Calu3 (cell line): ENCODE data around the gene XRN2. TPM values are rescaled to one million over a fixed set of nuclear protein-coding genes. Genes with fewer than 3 reads are reported as not detected.

Experiments used
- BruUV-seq: library from RNA; stranded (reverse); fragments of 400-500 nt; replicated peaks from 2 replicates; lab custom pipeline; 2021; lab: Mats Ljungman, UMichigan
- CTCF ChIA-PET: fragments of 300-600 bp; sonication (Branson Sonifier 250); formaldehyde crosslinking; loops from one replicate; lab custom pipeline; 2022; ENCODE audit warnings: antibody characterized with exemption; lab: Charles Lee
- DNase-seq: peaks from one replicate; pipeline ENCODE4 v3.0.0; 2022
- H3K27ac Mint-ChIP-seq: one replicate; pipeline ENCODE4 v1.8.0; 2022; ENCODE audit warnings: mixed read lengths; ENCODE audit not compliant: unreplicated experiment
- H3K27me3 Mint-ChIP-seq: one replicate; pipeline ENCODE4 v1.8.0; 2022; ENCODE audit warnings: mixed read lengths; ENCODE audit not compliant: unreplicated experiment
- H3K36me3 Mint-ChIP-seq: one replicate; pipeline ENCODE4 v1.8.0; 2022; ENCODE audit warnings: mild to moderate bottlenecking, moderate library complexity, mixed read lengths; ENCODE audit not compliant: insufficient read depth, unreplicated experiment
- H3K4me1 Mint-ChIP-seq: one replicate; pipeline ENCODE4 v1.8.0; 2022; ENCODE audit warnings: mild to moderate bottlenecking, low read depth, mixed read lengths; ENCODE audit not compliant: unreplicated experiment
- H3K4me3 Mint-ChIP-seq: one replicate; pipeline ENCODE4 v1.8.0; 2022; ENCODE audit warnings: mild to moderate bottlenecking, low read depth, moderate library complexity, mixed read lengths; ENCODE audit not compliant: unreplicated experiment
- H3K9me3 Mint-ChIP-seq: one replicate; pipeline ENCODE4 v1.8.0; 2022; ENCODE audit warnings: low read depth, mixed read lengths; ENCODE audit not compliant: unreplicated experiment
- intact Hi-C: fragments of 100-400 bp; cut with micrococcal nuclease; formaldehyde crosslinking; loops from one replicate; pipeline ENCODE4 v1.10.0; 2022; ENCODE audit not compliant: unreplicated experiment
- total RNA-seq: library from RNA; stranded (reverse); gene quantifications from 2 replicates; pipeline ENCODE4 v1.2.3, GENCODE V29; 2022
- TF ChIP-seq, protein P1 (sequence below): fragments of 200-600 bp; IDR thresholded peaks from one replicate; pipeline ENCODE4 v1.8.0; 2022; ENCODE audit warnings: antibody characterized with exemption; ENCODE audit not compliant: unreplicated experiment

Gene XRN2
- total RNA-seq, 1 experiment from 2014 or later = 24.7 TPM

DNA sequence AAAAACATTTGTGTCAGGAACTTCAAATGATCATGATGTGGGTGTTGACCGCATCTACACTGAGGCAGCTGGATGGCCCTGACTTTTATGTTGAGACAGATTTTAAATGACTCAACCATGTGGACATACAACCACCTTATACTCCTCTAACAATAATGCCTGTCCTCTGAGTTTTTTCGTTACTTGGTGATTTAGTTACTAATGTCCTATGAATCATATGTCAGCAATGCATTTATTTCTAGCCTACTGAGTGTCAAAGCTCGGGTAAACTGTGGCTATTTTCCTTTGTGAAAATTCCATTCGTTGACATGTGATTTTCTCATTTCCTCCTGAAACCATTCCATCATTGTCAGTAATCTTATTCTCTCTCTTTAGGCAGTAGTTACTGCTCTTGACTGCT lies 133.1 kb downstream of the XRN2 start:
- H3K27ac Mint-ChIP-seq = no peak overlapping the region
- BruUV-seq = no TSS peak
- H3K4me3 Mint-ChIP-seq = no peak overlapping the region
- peaks cover 12% of the 10 kb centered on the region for H3K4me1 Mint-ChIP-seq
- intact Hi-C loops = no loop called here
- H3K36me3 Mint-ChIP-seq = no peaks in the 10 kb centered on the region
- H3K9me3 Mint-ChIP-seq = no peaks in the 10 kb centered on the region
- CTCF ChIA-PET = no interaction called here
- no peak for DNase-seq
- H3K27me3 Mint-ChIP-seq = no peaks in the 10 kb centered on the region
- TF ChIP-seq, protein P1, sequence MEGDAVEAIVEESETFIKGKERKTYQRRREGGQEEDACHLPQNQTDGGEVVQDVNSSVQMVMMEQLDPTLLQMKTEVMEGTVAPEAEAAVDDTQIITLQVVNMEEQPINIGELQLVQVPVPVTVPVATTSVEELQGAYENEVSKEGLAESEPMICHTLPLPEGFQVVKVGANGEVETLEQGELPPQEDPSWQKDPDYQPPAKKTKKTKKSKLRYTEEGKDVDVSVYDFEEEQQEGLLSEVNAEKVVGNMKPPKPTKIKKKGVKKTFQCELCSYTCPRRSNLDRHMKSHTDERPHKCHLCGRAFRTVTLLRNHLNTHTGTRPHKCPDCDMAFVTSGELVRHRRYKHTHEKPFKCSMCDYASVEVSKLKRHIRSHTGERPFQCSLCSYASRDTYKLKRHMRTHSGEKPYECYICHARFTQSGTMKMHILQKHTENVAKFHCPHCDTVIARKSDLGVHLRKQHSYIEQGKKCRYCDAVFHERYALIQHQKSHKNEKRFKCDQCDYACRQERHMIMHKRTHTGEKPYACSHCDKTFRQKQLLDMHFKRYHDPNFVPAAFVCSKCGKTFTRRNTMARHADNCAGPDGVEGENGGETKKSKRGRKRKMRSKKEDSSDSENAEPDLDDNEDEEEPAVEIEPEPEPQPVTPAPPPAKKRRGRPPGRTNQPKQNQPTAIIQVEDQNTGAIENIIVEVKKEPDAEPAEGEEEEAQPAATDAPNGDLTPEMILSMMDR = no peak

DNA sequence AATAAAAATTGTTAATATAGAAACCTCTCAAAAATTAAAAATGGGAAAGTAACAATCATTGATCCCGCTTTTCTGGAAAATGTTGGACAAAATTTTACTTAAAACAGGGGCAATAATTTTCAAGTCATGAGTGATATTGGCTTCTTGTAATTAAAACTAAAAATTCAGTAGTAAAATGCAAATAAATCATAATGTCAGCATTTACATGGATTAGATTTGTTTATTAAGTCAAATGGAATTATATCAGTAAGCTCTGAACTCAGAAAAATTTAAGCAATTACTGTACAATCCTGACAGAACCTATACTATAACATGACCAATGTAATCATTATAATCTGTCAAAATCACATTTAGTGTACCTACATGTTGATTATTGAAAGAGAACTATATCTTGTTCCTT lies 134.1 kb downstream of the XRN2 start:
- Mint-ChIP-seq H3K27me3 (no peaks in the 10 kb centered on the region), H3K27ac (no peak overlapping the region), H3K9me3 (no peaks in the 10 kb centered on the region), H3K4me1 (peaks cover 12% of the 10 kb centered on the region), H3K4me3 (no peak overlapping the region), H3K36me3 (no peaks in the 10 kb centered on the region)
- CTCF ChIA-PET = no interaction called here
- DNase-seq = no peak
- no TSS peak for BruUV-seq
- intact Hi-C loops = no loop called here
- TF ChIP-seq, protein P1 = no peak

DNA sequence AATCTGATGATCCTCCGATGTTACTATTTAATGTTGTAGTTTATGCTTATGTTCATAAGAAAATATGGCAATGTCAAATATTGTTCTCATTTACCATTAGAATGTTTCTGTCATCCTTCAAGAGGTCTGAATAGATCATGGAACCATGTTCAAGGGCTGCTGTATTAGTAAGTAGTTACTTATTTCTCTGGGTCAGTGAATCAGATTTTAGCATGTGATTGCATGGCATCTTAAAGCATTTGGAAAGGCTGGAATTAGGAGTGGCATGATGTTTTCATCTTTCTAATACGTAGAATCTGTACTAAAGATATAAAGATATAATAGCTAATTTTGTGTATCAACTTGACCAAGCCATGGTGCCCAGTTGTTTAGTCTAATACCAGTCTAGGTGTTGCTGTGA lies 134.7 kb downstream of the XRN2 start:
- H3K27me3 Mint-ChIP-seq = no peaks in the 10 kb centered on the region
- intact Hi-C loops = no loop called here

More for the DNA sequence above, 134.7 kb downstream of the XRN2 start:
- H3K27ac Mint-ChIP-seq = no peak overlapping the region
- no peaks in the 10 kb centered on the region for H3K9me3 Mint-ChIP-seq
- no peak for DNase-seq
- BruUV-seq = no TSS peak
- H3K4me1 Mint-ChIP-seq = peaks cover 12% of the 10 kb centered on the region
- TF ChIP-seq, protein P1 = no peak
- CTCF ChIA-PET = no interaction called here
- H3K4me3 Mint-ChIP-seq = no peak overlapping the region
- H3K36me3 Mint-ChIP-seq = no peaks in the 10 kb centered on the region

Other genes starting within 250 kb of the XRN2 start
- gene LINC00237, start 197.0 kb upstream of the XRN2 start, total RNA-seq = not detected in 2 replicates
- 2.6 and 3.3 TPM in 2 replicates for gene KIZ, start 177.2 kb upstream of the XRN2 start, total RNA-seq
- not detected in 2 replicates for gene NKX2-4, start 94.2 kb downstream of the XRN2 start, total RNA-seq
- not detected in 2 replicates for gene NKX2-2, start 210.7 kb downstream of the XRN2 start, total RNA-seq